BLaER1 treated with 17β-estradiol and CSF1 and Interleukin-3, amounts not matched to agents 10 nM and 100 nM (cell line): ENCODE measurements around the gene AMER1.

ENCODE experiments used
- H3K27ac ChIP-seq, 11 experiments: shearing (Covaris generic); formaldehyde crosslinking; 2 replicates each; pipeline ENCODE4 v1.8.1; 2022
- H3K27me3 ChIP-seq, 11 experiments: shearing (Covaris generic); formaldehyde crosslinking; 2 replicates each; pipeline ENCODE4 v1.8.1; 2022
- H3K36me3 ChIP-seq, 11 experiments: shearing (Covaris generic); formaldehyde crosslinking; 2 replicates each; pipeline ENCODE4 v1.8.1; 2022
- H3K4me1 ChIP-seq, 10 experiments: shearing (Covaris generic); formaldehyde crosslinking; 2 replicates each; pipeline ENCODE4 v1.8.1; 2022
- H3K4me2 ChIP-seq, 11 experiments: shearing (Covaris generic); formaldehyde crosslinking; 2 replicates each; pipeline ENCODE4 v1.8.1; 2022
- H3K4me3 ChIP-seq, 10 experiments: shearing (Covaris generic); formaldehyde crosslinking; 2 replicates each; pipeline ENCODE4 v1.8.1; 2022
- H3K9ac ChIP-seq, 11 experiments: shearing (Covaris generic); formaldehyde crosslinking; 2 replicates each; pipeline ENCODE4 v1.8.1; 2022
- H3K9me3 ChIP-seq, 11 experiments: shearing (Covaris generic); formaldehyde crosslinking; replicated peaks in 1 of 11; 2 replicates each; pipeline ENCODE4 v1.8.1; 2022
- H4K20me1 ChIP-seq, 11 experiments: shearing (Covaris generic); formaldehyde crosslinking; 2 replicates each; pipeline ENCODE4 v1.8.1; 2022
- Cebpa-rat ChIP-seq, 11 experiments: shearing (Covaris generic); IDR thresholded peaks; 2 replicates each; pipeline ENCODE4 v1.8.1; 2022

AMER1 gene

GRCh38 chrX:64191281-64192010 lies 14.1 kb downstream of the AMER1 start:
- H3K9ac ChIP-seq, result no peak overlapping the region
- H3K27ac ChIP-seq, result no peak overlapping the region
- no peak for TF ChIP-seq Cebpa-rat (IDR thresholded peaks at IDR 0.05)
- H3K36me3 ChIP-seq, result peaks cover 7 to 59% (median 43%) of the 10 kb centered on the region in 11 experiments; a peak in 21 of 22 replicates
- H3K9me3 ChIP-seq, result no peaks in the 10 kb centered on the region; a peak in 1 of 22 replicates
- no peaks in the 10 kb centered on the region for H3K4me1 ChIP-seq
- no peak overlapping the region for H3K4me3 ChIP-seq
- H4K20me1 ChIP-seq, result peaks cover 0 to 43% (median 1%) of the 10 kb centered on the region in 11 experiments; a peak in 10 of 22 replicates
- H3K27me3 ChIP-seq, result peaks cover 0 to 24% (median 5%) of the 10 kb centered on the region in 11 experiments; a peak in 8 of 22 replicates
- H3K4me2 ChIP-seq, result no peak overlapping the region

GRCh38 chrX:64190136-64190740 lies 15.3 kb downstream of the AMER1 start:
- H3K9me3 ChIP-seq, result no peaks in the 10 kb centered on the region; a peak in 1 of 22 replicates
- H3K27me3 ChIP-seq, result peaks cover 0 to 24% (median 3%) of the 10 kb centered on the region in 11 experiments; a peak in 6 of 22 replicates
- H3K9ac ChIP-seq, result no peak overlapping the region
- H3K4me3 ChIP-seq, result no peak overlapping the region
- peaks cover 7 to 58% (median 43%) of the 10 kb centered on the region in 11 experiments; a peak in 21 of 22 replicates for H3K36me3 ChIP-seq
- peaks cover 0 to 32% (median 0%) of the 10 kb centered on the region in 11 experiments; a peak in 5 of 22 replicates for H4K20me1 ChIP-seq
- no peak overlapping the region for H3K4me2 ChIP-seq
- H3K4me1 ChIP-seq, result no peaks in the 10 kb centered on the region
- TF ChIP-seq Cebpa-rat (IDR thresholded peaks at IDR 0.05), result no peak
- no peak overlapping the region for H3K27ac ChIP-seq

- Histone ChIP-seq H3K27ac (no peak overlapping the region), H3K9ac (no peak overlapping the region), H3K9me3 (no peaks in the 10 kb centered on the region; a peak in 1 of 22 replicates), H3K27me3 (peaks cover 0 to 26% (median 6%) of the 10 kb centered on the region in 11 experiments; a peak in 9 of 22 replicates), H3K4me3 (no peak overlapping the region), H4K20me1 (peaks cover 0 to 19% (median 0%) of the 10 kb centered on the region in 11 experiments; a peak in 3 of 22 replicates), H3K36me3 (peaks cover 7 to 58% (median 43%) of the 10 kb centered on the region in 11 experiments; a peak in 21 of 22 replicates), H3K4me2 (no peak overlapping the region), H3K4me1 (no peaks in the 10 kb centered on the region)
- TF ChIP-seq Cebpa-rat (IDR thresholded peaks at IDR 0.05), result no peak
Measured at GRCh38 chrX:64188901-64189300, 16.6 kb downstream of the AMER1 start.

- H3K36me3 ChIP-seq, result peaks cover 7 to 46% (median 35%) of the 10 kb centered on the region in 11 experiments; a peak in 21 of 22 replicates
- no peak overlapping the region for H3K4me3 ChIP-seq
- no peak overlapping the region for H3K27ac ChIP-seq
Measured at GRCh38 chrX:64187762-64188150, 17.8 kb downstream of the AMER1 start.

DNA sequence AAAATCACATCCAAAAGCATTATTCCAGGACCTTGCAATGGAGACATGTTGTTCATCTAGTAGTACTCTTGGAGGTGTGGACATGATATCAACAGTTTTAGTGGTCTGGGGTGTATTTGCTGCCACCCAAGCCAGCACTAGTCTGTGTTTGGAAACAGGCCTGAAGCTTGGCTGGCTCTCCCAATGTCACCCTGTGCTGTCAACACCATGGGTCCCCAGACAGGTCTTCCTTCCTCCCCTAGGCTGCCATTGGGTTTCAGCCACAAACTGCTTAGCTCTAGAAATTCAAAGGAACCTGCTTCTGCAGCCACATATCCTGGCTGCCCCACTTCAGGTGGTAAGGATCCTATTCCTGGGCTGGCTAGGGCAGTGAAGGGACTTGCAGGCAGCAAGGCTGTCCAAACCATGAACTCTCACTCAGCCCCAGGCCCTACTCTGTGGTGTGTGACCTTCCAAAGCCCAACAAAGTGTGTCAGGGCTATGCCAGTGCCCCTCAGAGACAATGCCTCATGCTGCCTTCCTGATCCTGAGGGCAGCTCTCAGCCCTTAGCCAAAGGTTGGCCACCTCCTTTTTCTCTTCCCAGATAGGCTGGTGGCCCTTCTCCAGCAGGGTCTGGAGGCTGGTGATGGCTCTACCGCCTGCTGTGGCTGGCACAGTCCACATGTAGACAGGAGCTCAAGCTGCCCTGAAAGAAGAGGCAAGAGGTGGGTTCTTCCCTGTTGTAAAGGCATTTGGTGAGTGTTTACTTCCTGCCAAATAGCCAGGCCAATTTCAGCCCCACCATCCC lies 18.3 kb downstream of the AMER1 start:
- TF ChIP-seq Cebpa-rat (IDR thresholded peaks at IDR 0.05), result no peak
- H3K36me3 ChIP-seq, result peaks cover 4 to 40% (median 29%) of the 10 kb centered on the region in 11 experiments; a peak in 20 of 22 replicates
- H3K4me2 ChIP-seq, result no peak overlapping the region
- peaks cover 0 to 28% (median 9%) of the 10 kb centered on the region in 11 experiments; a peak in 10 of 22 replicates for H3K27me3 ChIP-seq
- no peaks in the 10 kb centered on the region; a peak in 1 of 22 replicates for H3K9me3 ChIP-seq
- no peaks in the 10 kb centered on the region for H3K4me1 ChIP-seq
- no peak overlapping the region for H3K9ac ChIP-seq
- H3K4me3 ChIP-seq, result no peak overlapping the region
- H3K27ac ChIP-seq, result no peak overlapping the region
- H4K20me1 ChIP-seq, result peaks cover 0 to 4% (median 0%) of the 10 kb centered on the region in 11 experiments; a peak in 1 of 22 replicates

More at GRCh38 chrX:64187762-64188150, 17.8 kb downstream of the AMER1 start:
- Histone ChIP-seq H3K27me3 (peaks cover 0 to 24% (median 9%) of the 10 kb centered on the region in 11 experiments; a peak in 9 of 22 replicates), H4K20me1 (peaks cover 0 to 9% (median 0%) of the 10 kb centered on the region in 11 experiments; a peak in 1 of 22 replicates), H3K9ac (no peak overlapping the region), H3K9me3 (no peaks in the 10 kb centered on the region; a peak in 1 of 22 replicates), H3K4me1 (no peaks in the 10 kb centered on the region), H3K4me2 (no peak overlapping the region)
- TF ChIP-seq Cebpa-rat (IDR thresholded peaks at IDR 0.05), result no peak

DNA sequence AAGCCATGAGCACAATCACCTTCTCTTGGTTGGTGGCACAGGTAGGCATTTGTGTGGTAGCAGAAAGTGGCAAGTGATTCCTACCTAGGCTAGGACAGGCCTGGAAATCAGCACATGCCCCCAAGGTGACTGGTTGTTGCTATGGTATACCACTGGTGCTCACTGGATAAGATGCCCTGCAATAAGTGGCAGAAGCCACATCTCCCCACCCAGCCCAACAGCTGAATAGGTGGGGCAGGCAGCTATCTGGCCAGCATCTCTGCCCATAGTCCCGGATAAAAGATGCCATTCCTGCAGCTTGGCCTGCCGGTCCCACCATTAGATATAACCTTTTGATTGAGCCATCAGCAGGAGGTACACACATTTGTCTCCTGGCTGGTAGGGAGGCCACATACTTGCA lies 21.1 kb downstream of the AMER1 start:
- Histone ChIP-seq H3K4me2 (no peak overlapping the region), H3K27ac (no peak overlapping the region), H3K4me3 (no peak overlapping the region), H3K9me3 (no peaks in the 10 kb centered on the region), H3K9ac (no peak overlapping the region), H3K4me1 (no peaks in the 10 kb centered on the region), H3K27me3 (peaks cover 0 to 33% (median 9%) of the 10 kb centered on the region in 11 experiments; a peak in 11 of 22 replicates), H3K36me3 (peaks cover 0 to 16% (median 7%) of the 10 kb centered on the region in 11 experiments; a peak in 9 of 22 replicates), H4K20me1 (no peaks in the 10 kb centered on the region)
- no peak for TF ChIP-seq Cebpa-rat (IDR thresholded peaks at IDR 0.05)

- Histone ChIP-seq H4K20me1 (no peaks in the 10 kb centered on the region), H3K36me3 (peaks cover 0 to 18% (median 0%) of the 10 kb centered on the region in 11 experiments; a peak in 5 of 22 replicates), H3K4me2 (no peak overlapping the region), H3K27ac (no peak overlapping the region), H3K4me3 (no peak overlapping the region), H3K4me1 (no peaks in the 10 kb centered on the region), H3K27me3 (peaks cover 0 to 30% (median 9%) of the 10 kb centered on the region in 11 experiments; a peak in 11 of 22 replicates), H3K9me3 (no peaks in the 10 kb centered on the region), H3K9ac (no peak overlapping the region)
- TF ChIP-seq Cebpa-rat (IDR thresholded peaks at IDR 0.05), result no peak
Measured at GRCh38 chrX:64182208-64182607, 23.3 kb downstream of the AMER1 start.

- 0 out of 22 replicates have a peak, but pooled peaks cover 0 to 2% (median 0%) of the 10 kb centered on the region in 11 experiments for H3K9me3 ChIP-seq
- H3K4me2 ChIP-seq, result no peak overlapping the region
- no peak for TF ChIP-seq Cebpa-rat (IDR thresholded peaks at IDR 0.05)
- peaks cover 0 to 9% (median 0%) of the 10 kb centered on the region in 11 experiments; a peak in 2 of 22 replicates for H3K36me3 ChIP-seq
- no peaks in the 10 kb centered on the region for H4K20me1 ChIP-seq
- peaks cover 0 to 27% (median 15%) of the 10 kb centered on the region in 11 experiments; a peak in 17 of 22 replicates for H3K27me3 ChIP-seq
- H3K4me1 ChIP-seq, result no peaks in the 10 kb centered on the region
- no peak overlapping the region for H3K27ac ChIP-seq
- H3K4me3 ChIP-seq, result no peak overlapping the region
- no peak overlapping the region for H3K9ac ChIP-seq
Measured at GRCh38 chrX:64176876-64177275, 28.6 kb downstream of the AMER1 start.
